HepG2 (cell line): ENCODE data around the gene GRHPR. TPM values are rescaled to one million over a fixed set of nuclear protein-coding genes. Genes with fewer than 3 reads are reported as not detected.

Experiments
- CBX1 ChIP-seq: IDR thresholded peaks from one replicate; pipeline ENCODE4 v1.6.1; 2016; ENCODE audit warnings: antibody characterized with exemption, low read depth
- HNRNPUL1 ChIP-seq: fragments of 200-400 bp; formaldehyde crosslinking; IDR thresholded peaks from 2 replicates; pipeline ENCODE4 v1.6.1; 2017; ENCODE audit warnings: low read depth, mild to moderate bottlenecking, low read length, moderate library complexity
- LCORL ChIP-seq, 2 experiments: fragments of 450-650 bp in 1 of 2; sonication (generic) in 1 of 2; formaldehyde crosslinking in 1 of 2; IDR thresholded peaks; 2 replicates each; pipeline versions ENCODE4 v1.5.0 to v1.6.1; 2017 to 2020; ENCODE audit warnings: antibody characterized with exemption in 1 of 2, missing genetic modification reagents in 1 of 2
- MATR3 ChIP-seq: sonication (generic); formaldehyde crosslinking; IDR thresholded peaks from 2 replicates; pipeline ENCODE4 v1.4.0; 2020; ENCODE audit warnings: missing genetic modification reagents
- NCOA2 ChIP-seq: sonication (generic); formaldehyde crosslinking; IDR thresholded peaks from 2 replicates; pipeline ENCODE4 v1.8.0; 2022; ENCODE audit warnings: inconsistent platforms
- PHF20 ChIP-seq: sonication (generic); formaldehyde crosslinking; IDR thresholded peaks from 2 replicates; pipeline ENCODE4 v1.5.0; 2020; ENCODE audit warnings: mild to moderate bottlenecking, missing genetic modification reagents
- RORA ChIP-seq: sonication (generic); formaldehyde crosslinking; IDR thresholded peaks from 2 replicates; pipeline ENCODE4 v1.5.0; 2020; ENCODE audit warnings: mild to moderate bottlenecking, missing genetic modification reagents, moderate library complexity
- RXRA ChIP-seq: sonication (generic); formaldehyde crosslinking; IDR thresholded peaks from 2 replicates; pipeline ENCODE4 v1.5.1; 2020; ENCODE audit warnings: missing genetic modification reagents
- SMAD1 ChIP-seq: sonication (generic); formaldehyde crosslinking; IDR thresholded peaks from 2 replicates; pipeline ENCODE4 v1.4.0; 2020; ENCODE audit warnings: missing genetic modification reagents, low read depth, mild to moderate bottlenecking, borderline replicate concordance
- SMC3 ChIP-seq: IDR thresholded peaks from 2 replicates; pipeline ENCODE4 v1.6.1; 2011; ENCODE audit warnings: low read length, improper control_type of control experiment
- SOX5 ChIP-seq: IDR thresholded peaks from 2 replicates; pipeline ENCODE4 v1.6.1; 2016; ENCODE audit warnings: borderline replicate concordance
- SRSF4 ChIP-seq: fragments of 200-400 bp; formaldehyde crosslinking; IDR thresholded peaks from one replicate; pipeline ENCODE4 v1.6.1; 2018; ENCODE audit warnings: mild to moderate bottlenecking, low read depth, low read length, moderate library complexity; ENCODE audit not compliant: poor library complexity, severe bottlenecking
- ZNF432 ChIP-seq: sonication (generic); formaldehyde crosslinking; IDR thresholded peaks from 2 replicates; pipeline ENCODE4 v1.5.0; 2020; ENCODE audit warnings: missing genetic modification reagents, mild to moderate bottlenecking, borderline replicate concordance
- ZNF558 ChIP-seq: sonication (generic); formaldehyde crosslinking; IDR thresholded peaks from 2 replicates; pipeline ENCODE4 v1.9.0; 2022; ENCODE audit warnings: mild to moderate bottlenecking, missing genetic modification reagents, borderline replicate concordance
- ZNF563 ChIP-seq: sonication (generic); formaldehyde crosslinking; IDR thresholded peaks from 2 replicates; pipeline ENCODE4 v1.8.0; 2022; ENCODE audit warnings: mild to moderate bottlenecking, moderate library complexity, missing genetic modification reagents
- ZNF644 ChIP-seq: IDR thresholded peaks from 2 replicates; pipeline ENCODE4 v1.6.1; 2016; ENCODE audit warnings: low read depth
- polyA plus RNA-seq, 8 experiments: library from polyadenylated mRNA; depleted of rRNA in 3 of 8; stranded (reverse) in 7 of 8; unstranded in 1 of 8; fragments of >200 nt; fragmentation: Illumina TruSeq in 4 of 8; extraction: Trizol in 4 of 8; gene quantifications; 2 replicates each; pipeline versions ENCODE4 v1.2.1 to v1.2.3, GENCODE V29; 2011 to 2016; ENCODE audit warnings: low read depth in 4 of 8, missing spikeins in 1 of 8, mixed read lengths in 1 of 8; ENCODE audit not compliant: insufficient read depth in 1 of 8
- total RNA-seq, 5 experiments: library from RNA; depleted of rRNA; stranded (reverse); fragments of >200 nt; fragmentation: Illumina TruSeq; extraction: Trizol; gene quantifications; 2 replicates each; pipeline ENCODE4 v1.2.3, GENCODE V29; 2016; ENCODE audit warnings: low read depth in 1 of 5
- TF ChIP-seq, protein P1 (sequence below): sonication (generic); formaldehyde crosslinking; conservative IDR thresholded peaks from 2 replicates; pipeline ENCODE4 v1.8.0; 2022; ENCODE audit warnings: mild to moderate bottlenecking, moderate library complexity, missing genetic modification reagents
- TF ChIP-seq, protein P2 (sequence below): sonication (generic); formaldehyde crosslinking; IDR thresholded peaks from 2 replicates; pipeline ENCODE4 v1.4.0; 2020; ENCODE audit warnings: mild to moderate bottlenecking, missing genetic modification reagents
- TF ChIP-seq, protein P3 (sequence below): sonication (generic); formaldehyde crosslinking; IDR thresholded peaks from 2 replicates; pipeline ENCODE4 v1.4.0; 2020; ENCODE audit warnings: missing genetic modification reagents
- TF ChIP-seq, protein P4 (sequence below): sonication (generic); formaldehyde crosslinking; IDR thresholded peaks from 2 replicates; pipeline ENCODE4 v1.9.0; 2022; ENCODE audit warnings: missing genetic modification reagents, mild to moderate bottlenecking, borderline replicate concordance

Gene GRHPR
- total and polyA plus RNA-seq, 2 of the 13 experiments (the other 11 are each of a cell fraction or from before 2014, with no cell fraction given) = 113 to 115 TPM

DNA sequence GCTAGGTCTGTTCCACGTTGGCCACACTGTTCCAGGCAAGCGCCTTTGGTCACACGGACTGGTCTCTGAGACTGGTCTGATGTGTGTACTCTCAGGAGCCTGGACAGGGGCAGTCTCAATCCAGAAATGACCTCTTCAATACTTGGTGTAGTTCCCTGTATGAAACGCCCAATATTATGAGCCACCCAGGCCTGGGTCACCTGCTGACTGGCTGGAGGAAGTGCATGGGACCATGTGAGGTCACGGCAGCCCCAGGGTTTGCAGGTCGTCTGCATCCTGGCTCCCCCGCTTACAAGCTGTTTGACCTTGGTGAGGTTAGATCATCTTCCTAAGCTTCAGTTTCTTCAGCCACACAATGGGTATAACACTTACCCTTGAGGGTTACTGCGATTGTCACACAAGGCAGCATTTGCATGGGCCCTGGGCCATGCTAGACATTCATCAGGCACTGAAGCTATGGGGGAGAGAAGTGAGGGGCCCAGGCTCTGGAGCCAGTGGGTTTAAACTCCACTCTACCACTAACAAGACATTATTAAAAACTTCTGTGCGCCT lies 5.2 kb upstream of the GRHPR start (continued):
- no peak for TF ChIP-seq SMAD1 (CRISPR knock-in tag)
- TF ChIP-seq HNRNPUL1 = no peak
- TF ChIP-seq SOX5 (CRISPR knock-in tag) = no peak
- TF ChIP-seq RORA (CRISPR knock-in tag) = no peak
- TF ChIP-seq MATR3 (CRISPR knock-in tag) = no peak
- TF ChIP-seq, protein P1, sequence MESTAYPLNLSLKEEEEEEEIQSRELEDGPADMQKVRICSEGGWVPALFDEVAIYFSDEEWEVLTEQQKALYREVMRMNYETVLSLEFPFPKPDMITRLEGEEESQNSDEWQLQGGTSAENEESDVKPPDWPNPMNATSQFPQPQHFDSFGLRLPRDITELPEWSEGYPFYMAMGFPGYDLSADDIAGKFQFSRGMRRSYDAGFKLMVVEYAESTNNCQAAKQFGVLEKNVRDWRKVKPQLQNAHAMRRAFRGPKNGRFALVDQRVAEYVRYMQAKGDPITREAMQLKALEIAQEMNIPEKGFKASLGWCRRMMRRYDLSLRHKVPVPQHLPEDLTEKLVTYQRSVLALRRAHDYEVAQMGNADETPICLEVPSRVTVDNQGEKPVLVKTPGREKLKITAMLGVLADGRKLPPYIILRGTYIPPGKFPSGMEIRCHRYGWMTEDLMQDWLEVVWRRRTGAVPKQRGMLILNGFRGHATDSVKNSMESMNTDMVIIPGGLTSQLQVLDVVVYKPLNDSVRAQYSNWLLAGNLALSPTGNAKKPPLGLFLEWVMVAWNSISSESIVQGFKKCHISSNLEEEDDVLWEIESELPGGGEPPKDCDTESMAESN = no peak
- TF ChIP-seq SMC3 = no peak
- TF ChIP-seq, protein P2, sequence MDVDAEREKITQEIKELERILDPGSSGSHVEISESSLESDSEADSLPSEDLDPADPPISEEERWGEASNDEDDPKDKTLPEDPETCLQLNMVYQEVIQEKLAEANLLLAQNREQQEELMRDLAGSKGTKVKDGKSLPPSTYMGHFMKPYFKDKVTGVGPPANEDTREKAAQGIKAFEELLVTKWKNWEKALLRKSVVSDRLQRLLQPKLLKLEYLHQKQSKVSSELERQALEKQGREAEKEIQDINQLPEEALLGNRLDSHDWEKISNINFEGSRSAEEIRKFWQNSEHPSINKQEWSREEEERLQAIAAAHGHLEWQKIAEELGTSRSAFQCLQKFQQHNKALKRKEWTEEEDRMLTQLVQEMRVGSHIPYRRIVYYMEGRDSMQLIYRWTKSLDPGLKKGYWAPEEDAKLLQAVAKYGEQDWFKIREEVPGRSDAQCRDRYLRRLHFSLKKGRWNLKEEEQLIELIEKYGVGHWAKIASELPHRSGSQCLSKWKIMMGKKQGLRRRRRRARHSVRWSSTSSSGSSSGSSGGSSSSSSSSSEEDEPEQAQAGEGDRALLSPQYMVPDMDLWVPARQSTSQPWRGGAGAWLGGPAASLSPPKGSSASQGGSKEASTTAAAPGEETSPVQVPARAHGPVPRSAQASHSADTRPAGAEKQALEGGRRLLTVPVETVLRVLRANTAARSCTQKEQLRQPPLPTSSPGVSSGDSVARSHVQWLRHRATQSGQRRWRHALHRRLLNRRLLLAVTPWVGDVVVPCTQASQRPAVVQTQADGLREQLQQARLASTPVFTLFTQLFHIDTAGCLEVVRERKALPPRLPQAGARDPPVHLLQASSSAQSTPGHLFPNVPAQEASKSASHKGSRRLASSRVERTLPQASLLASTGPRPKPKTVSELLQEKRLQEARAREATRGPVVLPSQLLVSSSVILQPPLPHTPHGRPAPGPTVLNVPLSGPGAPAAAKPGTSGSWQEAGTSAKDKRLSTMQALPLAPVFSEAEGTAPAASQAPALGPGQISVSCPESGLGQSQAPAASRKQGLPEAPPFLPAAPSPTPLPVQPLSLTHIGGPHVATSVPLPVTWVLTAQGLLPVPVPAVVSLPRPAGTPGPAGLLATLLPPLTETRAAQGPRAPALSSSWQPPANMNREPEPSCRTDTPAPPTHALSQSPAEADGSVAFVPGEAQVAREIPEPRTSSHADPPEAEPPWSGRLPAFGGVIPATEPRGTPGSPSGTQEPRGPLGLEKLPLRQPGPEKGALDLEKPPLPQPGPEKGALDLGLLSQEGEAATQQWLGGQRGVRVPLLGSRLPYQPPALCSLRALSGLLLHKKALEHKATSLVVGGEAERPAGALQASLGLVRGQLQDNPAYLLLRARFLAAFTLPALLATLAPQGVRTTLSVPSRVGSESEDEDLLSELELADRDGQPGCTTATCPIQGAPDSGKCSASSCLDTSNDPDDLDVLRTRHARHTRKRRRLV (CRISPR knock-in tag) = no peak
- no peak for TF ChIP-seq NCOA2 (CRISPR knock-in tag)
- no peak for TF ChIP-seq LCORL (IDR thresholded peaks at IDR 0.05)
- no peak for TF ChIP-seq LCORL (CRISPR knock-in tag; IDR thresholded peaks at IDR 0.05)
- TF ChIP-seq ZNF558 (CRISPR knock-in tag) = no peak
- no peak for TF ChIP-seq SRSF4
- no peak for TF ChIP-seq ZNF432 (CRISPR knock-in tag)
- TF ChIP-seq ZNF644 = no peak
- TF ChIP-seq RXRA (CRISPR knock-in tag) = 0 out of 2 replicates have a peak, but pooled peaks have one; percentile 39
- no peak for TF ChIP-seq PHF20
- TF ChIP-seq ZNF563 (CRISPR knock-in tag) = no peak
- TF ChIP-seq, protein P3, sequence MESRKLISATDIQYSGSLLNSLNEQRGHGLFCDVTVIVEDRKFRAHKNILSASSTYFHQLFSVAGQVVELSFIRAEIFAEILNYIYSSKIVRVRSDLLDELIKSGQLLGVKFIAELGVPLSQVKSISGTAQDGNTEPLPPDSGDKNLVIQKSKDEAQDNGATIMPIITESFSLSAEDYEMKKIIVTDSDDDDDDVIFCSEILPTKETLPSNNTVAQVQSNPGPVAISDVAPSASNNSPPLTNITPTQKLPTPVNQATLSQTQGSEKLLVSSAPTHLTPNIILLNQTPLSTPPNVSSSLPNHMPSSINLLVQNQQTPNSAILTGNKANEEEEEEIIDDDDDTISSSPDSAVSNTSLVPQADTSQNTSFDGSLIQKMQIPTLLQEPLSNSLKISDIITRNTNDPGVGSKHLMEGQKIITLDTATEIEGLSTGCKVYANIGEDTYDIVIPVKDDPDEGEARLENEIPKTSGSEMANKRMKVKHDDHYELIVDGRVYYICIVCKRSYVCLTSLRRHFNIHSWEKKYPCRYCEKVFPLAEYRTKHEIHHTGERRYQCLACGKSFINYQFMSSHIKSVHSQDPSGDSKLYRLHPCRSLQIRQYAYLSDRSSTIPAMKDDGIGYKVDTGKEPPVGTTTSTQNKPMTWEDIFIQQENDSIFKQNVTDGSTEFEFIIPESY (CRISPR knock-in tag) = no peak
- TF ChIP-seq, protein P4, sequence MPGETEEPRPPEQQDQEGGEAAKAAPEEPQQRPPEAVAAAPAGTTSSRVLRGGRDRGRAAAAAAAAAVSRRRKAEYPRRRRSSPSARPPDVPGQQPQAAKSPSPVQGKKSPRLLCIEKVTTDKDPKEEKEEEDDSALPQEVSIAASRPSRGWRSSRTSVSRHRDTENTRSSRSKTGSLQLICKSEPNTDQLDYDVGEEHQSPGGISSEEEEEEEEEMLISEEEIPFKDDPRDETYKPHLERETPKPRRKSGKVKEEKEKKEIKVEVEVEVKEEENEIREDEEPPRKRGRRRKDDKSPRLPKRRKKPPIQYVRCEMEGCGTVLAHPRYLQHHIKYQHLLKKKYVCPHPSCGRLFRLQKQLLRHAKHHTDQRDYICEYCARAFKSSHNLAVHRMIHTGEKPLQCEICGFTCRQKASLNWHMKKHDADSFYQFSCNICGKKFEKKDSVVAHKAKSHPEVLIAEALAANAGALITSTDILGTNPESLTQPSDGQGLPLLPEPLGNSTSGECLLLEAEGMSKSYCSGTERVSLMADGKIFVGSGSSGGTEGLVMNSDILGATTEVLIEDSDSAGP (CRISPR knock-in tag) = 0 out of 2 replicates have a peak, but pooled peaks have one; percentile 16
- no peak for TF ChIP-seq CBX1
